ENCODE results near the gene GABRD.

GABRD gene

GRCh38 chr1:2039251-2039650 is 20.1 kb downstream of the GABRD start:
- no peak for DNase-seq (ENCODE audit: low read depth in 3 of 3)

- no peak for DNase-seq (ENCODE audit: low read depth in 3 of 3)
Observed at GRCh38 chr1:2041305-2041704, 22.2 kb downstream of the GABRD start.

GRCh38 chr1:2041887-2042286 is 22.7 kb downstream of the GABRD start:
- DNase-seq (ENCODE audit: low read depth in 3 of 3) = no peak

GRCh38 chr1:2042830-2043773 is 24.0 kb downstream of the GABRD start:
- DNase-seq (ENCODE audit: low read depth in 3 of 3) = no peak

- DNase-seq (ENCODE audit: low read depth in 3 of 3) = no peak
Observed at GRCh38 chr1:2043886-2044285, 24.7 kb downstream of the GABRD start.

GRCh38 chr1:2044510-2045319 is 25.6 kb downstream of the GABRD start:
- DNase-seq (ENCODE audit: low read depth in 3 of 3) = peak; percentile 60 to 77 (median 68)

- no peak for DNase-seq (ENCODE audit: low read depth in 3 of 3)
Observed at GRCh38 chr1:2045468-2046173, 26.5 kb downstream of the GABRD start.

GRCh38 chr1:2046174-2046917 is 27.2 kb downstream of the GABRD start:
- peak in 1 of 3 experiments; percentile 37 for DNase-seq (ENCODE audit: low read depth in 3 of 3)

- DNase-seq (ENCODE audit: low read depth in 3 of 3) = no peak
Observed at GRCh38 chr1:2046953-2047748, 28.0 kb downstream of the GABRD start.

GRCh38 chr1:2047749-2048729 is 28.9 kb downstream of the GABRD start:
- no peak for DNase-seq (ENCODE audit: low read depth in 3 of 3)

GRCh38 chr1:2049225-2049717 is 30.1 kb downstream of the GABRD start:
- DNase-seq (ENCODE audit: low read depth in 3 of 3) = no peak

GRCh38 chr1:2049718-2050431 is 30.7 kb downstream of the GABRD start, which contains the start of gene PRKCZ:
TSS of gene PRKCZ (plus strand) at chr1:2050411. CDS start at chr1:2050631, 220 bp downstream.
- peak; percentile 83 to 92 (median 87) for DNase-seq (ENCODE audit: low read depth in 3 of 3)

- peak in 1 of 3 experiments; percentile 12 for DNase-seq (ENCODE audit: low read depth in 3 of 3)
Observed at GRCh38 chr1:2050461-2050792, 31.3 kb downstream of the GABRD start.

- no peak for DNase-seq (ENCODE audit: low read depth in 3 of 3)
Observed at GRCh38 chr1:2050793-2051682, 31.9 kb downstream of the GABRD start.

- DNase-seq (ENCODE audit: low read depth in 3 of 3) = no peak
Observed at GRCh38 chr1:2052054-2052679, 33.0 kb downstream of the GABRD start.

GRCh38 chr1:2052756-2053155 is 33.6 kb downstream of the GABRD start:
- DNase-seq (ENCODE audit: low read depth in 3 of 3) = no peak

- DNase-seq (ENCODE audit: low read depth in 3 of 3) = no peak
Observed at GRCh38 chr1:2053217-2053616, 34.1 kb downstream of the GABRD start.

All from stimulated activated CD4-positive, alpha-beta T cell treated with anti-CD3 and anti-CD28 coated beads, TNF-alpha, amount 100 ng/mL, for 24 hours (primary cell).